OCI-LY3 (cell line): ENCODE data around the gene SHROOM1.

Experiments used
- CTCF ChIP-seq: fragments of 200-600, 300-600 bp; sonication (generic); IDR thresholded peaks from 2 replicates; pipeline ENCODE4 v1.5.1; 2014; ENCODE audit warnings: antibody characterized with exemption, low read length, low read depth
- EZH2phosphoT487 ChIP-seq: fragments of 200-600 bp; shearing (Covaris generic); IDR thresholded peaks from 2 replicates; pipeline ENCODE4 v1.6.1; 2018; ENCODE audit warnings: antibody characterized with exemption, mixed run types, low read depth

- no peak for TF ChIP-seq CTCF
- no peak for TF ChIP-seq EZH2phosphoT487
Observed at GRCh38 chr5:132865668-132866341, 35.4 kb upstream of the SHROOM1 start.
